Fibroblast of lung (primary cell): ENCODE measurements around the gene SPAAR.

Source experiments
- EZH2 ChIP-seq: IDR thresholded peaks from 2 replicates; pipeline ENCODE4 v1.5.1; 2012; ENCODE audit warnings: low read length, control low read depth, mild to moderate bottlenecking; ENCODE audit errors: missing control alignments
- TF ChIP-seq, protein P1 (sequence below), 2 donors: IDR thresholded peaks in 1 of 2; conservative IDR thresholded peaks in 1 of 2; 1 replicate in 1 of 2; 2 replicates in 1 of 2; pipeline ENCODE4 v1.5.1; 2011 to 2012; ENCODE audit warnings: low read length in 2 of 2, control low read depth in 1 of 2, inconsistent platforms in 1 of 2, low read depth in 1 of 2, mild to moderate bottlenecking in 1 of 2

DNA sequence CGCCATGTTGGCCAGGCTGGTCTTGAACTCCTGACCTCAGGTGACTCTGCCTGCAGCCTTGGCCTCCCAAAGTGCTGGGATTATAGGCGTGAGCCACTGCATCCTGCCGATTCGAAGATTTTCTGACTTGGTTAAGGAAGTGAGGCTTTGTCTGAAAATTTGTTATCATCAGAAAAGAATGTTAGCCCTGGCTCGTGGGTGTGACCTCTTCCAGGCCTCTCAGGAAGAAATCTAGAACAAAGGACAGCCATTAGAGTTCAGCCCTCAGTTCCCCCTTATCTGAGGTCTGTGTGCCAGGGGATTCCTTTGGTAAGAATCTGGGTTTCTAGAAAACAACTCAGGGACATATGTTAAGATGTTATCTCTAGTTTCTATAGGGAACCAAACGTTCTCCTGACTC lies 42.4 kb downstream of the SPAAR start:
- TF ChIP-seq, protein P1, sequence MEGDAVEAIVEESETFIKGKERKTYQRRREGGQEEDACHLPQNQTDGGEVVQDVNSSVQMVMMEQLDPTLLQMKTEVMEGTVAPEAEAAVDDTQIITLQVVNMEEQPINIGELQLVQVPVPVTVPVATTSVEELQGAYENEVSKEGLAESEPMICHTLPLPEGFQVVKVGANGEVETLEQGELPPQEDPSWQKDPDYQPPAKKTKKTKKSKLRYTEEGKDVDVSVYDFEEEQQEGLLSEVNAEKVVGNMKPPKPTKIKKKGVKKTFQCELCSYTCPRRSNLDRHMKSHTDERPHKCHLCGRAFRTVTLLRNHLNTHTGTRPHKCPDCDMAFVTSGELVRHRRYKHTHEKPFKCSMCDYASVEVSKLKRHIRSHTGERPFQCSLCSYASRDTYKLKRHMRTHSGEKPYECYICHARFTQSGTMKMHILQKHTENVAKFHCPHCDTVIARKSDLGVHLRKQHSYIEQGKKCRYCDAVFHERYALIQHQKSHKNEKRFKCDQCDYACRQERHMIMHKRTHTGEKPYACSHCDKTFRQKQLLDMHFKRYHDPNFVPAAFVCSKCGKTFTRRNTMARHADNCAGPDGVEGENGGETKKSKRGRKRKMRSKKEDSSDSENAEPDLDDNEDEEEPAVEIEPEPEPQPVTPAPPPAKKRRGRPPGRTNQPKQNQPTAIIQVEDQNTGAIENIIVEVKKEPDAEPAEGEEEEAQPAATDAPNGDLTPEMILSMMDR (conservative IDR thresholded peaks at IDR 0.05 in 1 of 2, IDR thresholded peaks at IDR 0.05 in 1 of 2; ENCODE audit: low read depth in 1 of 2, low read length in 2 of 2): no peak
- no peak for TF ChIP-seq EZH2
